ENCODE results near the gene GSTA1. TPM values are rescaled to one million over a fixed set of nuclear protein-coding genes. Genes with fewer than 3 reads are reported as not detected.
"Not testable (repeated sequence)": the region's sequence is repeated elsewhere in the genome, so short reads cannot be mapped to it uniquely, and the experiment has no call there.

GSTA1 gene
- polyA plus RNA-seq (2013, experiment 1 of 2; ENCODE audit: insufficient read length): 20.4 TPM
- polyA plus RNA-seq (2013, experiment 2 of 2; ENCODE audit: insufficient read length): 59.0 TPM

DNA sequence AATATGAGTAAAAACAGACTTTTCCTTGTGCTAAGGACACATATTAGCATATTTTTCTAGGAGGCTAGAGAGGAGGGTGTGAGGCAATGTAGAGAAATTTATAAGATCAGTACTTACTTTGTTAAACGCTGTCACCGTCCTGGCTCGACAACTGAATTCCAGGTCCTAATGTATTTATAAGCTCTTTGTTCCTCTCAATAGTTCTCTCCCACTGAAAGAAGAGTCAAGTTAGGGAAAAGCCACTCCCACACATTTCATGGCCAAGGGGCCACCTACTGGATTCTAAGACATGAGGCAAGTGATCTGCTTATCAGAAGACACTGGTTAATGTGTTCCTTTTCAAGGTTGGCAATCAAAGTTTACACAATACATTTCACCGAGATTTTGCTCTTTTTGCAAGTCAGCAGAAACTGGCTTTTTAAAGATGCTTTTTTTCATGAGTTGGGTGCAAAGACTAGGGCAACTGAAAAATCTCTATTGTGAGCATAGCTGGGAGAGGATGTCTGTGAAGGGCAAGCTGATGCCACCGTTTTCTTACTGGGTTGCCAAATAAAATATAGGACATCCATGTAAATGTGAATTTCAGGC, at the start of gene GSTA1:
GSTA1 (minus strand) TSS at position 149 of the 588 bp plus-strand sequence. CDS start 4,549 bp downstream, outside the sequence.
- not testable (repeated sequence) for DNase-seq

DNA sequence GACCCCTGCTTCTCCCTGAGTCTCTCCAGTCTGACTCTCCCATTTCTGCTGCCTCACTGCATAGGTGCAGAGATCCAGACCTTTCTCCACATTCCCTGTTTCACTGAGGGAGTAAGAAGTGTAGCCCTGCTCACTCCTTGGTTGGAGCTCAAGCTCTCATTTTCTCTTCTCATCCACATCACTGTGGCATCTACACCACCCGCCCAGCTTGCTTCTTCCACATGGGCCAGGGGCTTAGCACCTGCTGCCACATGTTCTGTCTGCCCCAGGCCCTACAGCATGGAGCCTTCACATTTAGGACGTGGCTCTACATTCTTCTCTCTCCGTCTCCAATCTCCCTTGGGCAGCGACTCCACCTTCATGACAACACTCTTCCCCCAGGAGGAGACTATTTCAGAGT, 45.5 kb upstream of the GSTA1 start:
- no peak for DNase-seq

DNA sequence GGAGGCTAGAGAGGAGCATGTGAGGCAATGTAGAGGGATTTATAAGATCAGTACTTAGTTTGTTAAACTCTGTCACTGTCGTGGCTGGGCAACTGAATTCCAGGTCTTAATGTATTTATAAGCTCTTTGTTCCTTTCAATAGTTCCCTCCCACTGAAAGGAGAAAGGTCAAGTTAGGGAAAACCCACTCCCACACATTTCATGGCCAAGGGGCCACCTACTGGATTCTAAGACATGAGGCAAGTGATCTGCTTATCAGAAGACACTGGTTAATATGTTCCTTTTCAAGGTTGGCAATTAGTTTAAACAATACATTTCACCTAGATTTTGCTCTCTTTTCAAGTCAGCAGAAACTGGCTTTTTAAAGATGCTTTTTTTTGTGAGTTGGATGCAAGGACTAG, 42.4 kb upstream of the GSTA1 start:
- DNase-seq: no peak

DNA sequence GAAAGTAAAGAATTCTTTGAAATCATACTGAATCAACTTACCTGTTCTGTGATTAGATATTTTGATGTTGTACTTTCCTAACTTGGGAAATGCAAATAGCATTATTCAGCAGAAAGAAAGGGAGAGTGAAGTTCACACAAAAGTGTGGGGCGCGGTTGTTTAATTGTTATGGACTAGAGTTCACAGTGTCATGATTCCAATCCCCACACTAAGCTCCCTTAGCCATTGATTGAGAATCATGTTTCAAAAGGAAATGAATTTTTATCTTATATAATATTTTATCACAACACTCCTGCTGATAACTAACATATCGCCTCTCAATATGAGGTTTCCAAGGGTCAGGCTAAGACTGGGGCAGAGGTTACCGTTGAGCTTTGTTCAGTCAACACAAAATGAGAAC, 40.0 kb upstream of the GSTA1 start:
- DNase-seq: no peak

DNA sequence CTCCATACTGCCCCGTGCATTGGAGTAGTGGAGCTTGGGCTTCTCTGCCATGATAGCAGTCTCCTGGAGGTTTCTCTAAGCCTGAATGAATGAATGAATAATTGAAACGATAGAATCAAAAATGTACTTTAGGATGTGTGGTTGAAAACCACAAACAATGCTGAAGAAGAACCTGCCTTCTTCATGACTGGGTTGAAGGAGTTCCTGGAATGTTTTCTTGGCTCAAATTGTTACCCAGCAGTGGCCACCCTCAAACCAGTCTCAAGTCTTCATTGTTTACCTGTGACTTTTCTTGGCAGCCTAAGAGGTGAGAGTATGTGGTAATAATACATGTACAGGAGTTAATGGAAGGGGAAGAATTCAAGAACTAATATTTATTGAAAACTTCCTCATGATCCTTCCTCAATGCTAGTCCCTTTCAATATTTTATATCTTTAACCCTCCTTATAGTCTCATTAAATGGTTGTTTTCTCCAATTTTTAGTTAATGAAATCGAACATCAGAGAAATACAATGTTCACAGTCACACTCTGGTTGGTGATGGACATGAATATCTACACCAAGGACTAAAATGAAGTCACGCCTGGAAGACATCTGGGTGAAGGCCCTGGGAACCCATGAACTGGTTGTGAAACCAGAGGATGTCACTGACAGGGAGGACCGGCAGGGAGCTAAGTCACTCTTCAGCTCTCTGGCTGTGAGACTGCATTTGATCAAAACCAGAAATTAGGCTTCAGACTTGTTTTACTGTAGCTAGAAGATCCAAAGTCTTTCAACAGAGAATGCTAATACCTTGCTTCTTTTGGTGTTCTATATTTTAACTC, 37.4 kb upstream of the GSTA1 start, which contains the start of gene GSTA5:
GSTA5 (minus strand) TSS at position 51 of the 823 bp plus-strand sequence.
- DNase-seq: peak; percentile 10

DNA sequence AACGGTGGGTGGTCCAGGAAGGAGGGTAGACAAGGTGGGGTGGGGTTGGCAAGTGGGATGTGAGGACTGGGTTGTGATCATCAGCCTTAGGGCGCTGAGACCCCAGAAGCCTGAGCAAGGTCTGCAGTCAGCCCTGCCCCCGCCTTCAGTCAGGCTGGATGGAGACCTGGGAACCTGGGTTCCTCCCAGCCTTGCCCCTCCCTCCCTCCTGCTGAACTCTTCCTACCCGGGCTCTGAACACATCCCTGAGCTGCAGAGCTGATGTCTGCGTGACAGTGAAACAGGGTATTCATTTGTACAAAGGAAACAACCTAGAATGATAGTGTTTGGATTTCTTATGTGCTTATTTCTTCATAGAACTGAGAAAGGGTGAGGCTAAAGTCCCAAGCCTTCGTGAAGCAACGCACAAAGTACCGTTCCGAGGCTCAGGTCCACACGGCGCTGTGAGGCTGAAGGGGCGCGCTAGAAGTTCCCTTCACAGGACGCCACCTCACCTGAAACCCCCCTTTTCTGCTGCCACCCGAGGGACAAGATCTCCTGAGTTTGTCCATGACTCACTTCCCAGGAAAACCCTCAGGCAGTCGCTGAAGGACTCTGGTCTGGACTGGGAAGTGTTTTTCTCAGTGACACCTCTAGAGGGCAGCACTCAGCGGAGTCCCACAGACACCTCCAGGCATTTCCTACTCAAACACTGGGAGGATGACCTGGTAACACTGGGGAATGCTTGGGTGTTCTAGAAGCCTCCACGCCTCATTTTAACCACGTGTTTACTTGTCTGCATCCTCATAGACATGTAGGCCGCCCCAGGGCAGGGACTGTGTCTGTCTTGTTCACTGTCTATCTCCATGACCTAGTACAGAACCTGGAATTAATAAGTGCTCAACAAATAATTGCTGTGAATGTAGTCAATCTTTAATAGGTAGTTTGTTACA, 35.8 kb upstream of the GSTA1 start:
- DNase-seq: peak; percentile 71

DNA sequence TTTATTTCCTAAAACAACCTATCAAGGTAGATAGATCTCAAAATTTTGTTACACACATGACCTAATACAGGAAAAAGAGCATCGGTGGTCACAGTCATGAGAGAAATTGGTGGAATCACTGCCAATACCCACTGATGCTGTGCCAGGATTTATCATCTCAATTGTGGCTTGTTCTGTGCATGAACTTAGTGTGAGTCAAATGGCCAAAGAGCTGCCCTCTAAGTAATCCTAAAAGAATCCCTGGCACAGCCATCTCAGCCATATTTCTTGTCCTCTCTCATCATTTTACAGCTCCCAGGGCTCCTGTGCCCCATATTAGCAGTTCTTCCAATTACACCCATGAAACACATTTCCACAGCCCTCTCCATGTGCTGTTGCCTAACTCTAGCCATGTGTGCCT, 30.9 kb upstream of the GSTA1 start:
- peak; percentile 16 for DNase-seq

DNA sequence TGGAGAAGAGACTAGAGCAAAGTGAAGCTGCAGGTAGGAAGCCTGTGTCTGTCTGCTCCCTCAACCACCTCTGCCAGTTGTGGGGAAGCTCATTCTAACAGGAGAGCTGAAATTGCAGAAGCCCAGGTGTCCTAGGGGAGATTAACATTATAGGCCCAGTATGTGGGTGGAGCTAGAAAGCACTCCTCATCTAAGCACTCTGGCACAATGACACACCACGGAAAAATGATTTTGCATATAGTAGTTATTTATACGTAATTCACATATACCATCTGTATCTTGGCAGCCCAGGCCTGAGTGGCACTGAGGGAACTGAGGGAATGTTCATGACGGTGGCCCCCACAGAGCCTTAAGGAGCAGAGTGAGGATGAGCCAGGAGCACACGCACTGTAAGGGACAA, 27.3 kb upstream of the GSTA1 start:
- DNase-seq: not testable (repeated sequence)

DNA sequence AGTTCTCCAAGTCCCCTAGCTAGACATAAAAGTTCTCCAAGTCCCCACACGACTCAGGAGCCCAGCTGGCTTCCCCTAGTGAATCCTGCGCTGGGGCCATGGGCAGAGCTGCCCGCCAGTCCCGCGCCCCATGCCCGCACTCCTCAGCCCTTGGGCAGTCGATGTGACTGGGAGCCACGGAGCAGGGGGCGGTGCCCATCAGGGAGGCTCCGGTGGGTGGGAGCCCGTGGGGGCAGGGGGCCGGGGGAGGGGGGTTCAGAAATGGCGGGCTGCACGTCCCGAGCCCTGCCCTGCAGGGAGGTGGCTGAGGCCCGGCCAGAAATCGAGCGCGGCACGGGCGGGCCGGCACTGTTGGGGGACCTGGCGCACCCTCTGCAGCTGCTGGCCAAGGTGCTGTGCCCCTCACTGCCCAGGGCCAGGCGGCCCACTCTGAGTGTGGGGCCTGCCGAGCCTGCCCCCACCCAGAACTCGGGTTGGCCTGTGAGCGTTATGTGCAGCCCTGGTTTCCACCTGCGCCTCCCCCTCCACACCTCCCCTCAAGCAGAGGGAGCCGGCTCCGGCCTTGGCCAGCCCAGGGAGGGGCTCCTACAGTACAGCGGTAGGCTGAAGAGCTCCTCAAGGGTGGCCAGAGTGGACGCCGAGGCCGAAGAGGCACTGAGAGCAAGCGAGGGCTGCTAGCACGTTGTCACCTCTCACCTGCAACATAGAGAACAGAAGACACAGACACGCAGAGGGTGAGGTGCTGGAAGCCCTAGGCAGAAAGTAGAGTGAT, 25.6 kb upstream of the GSTA1 start:
- DNase-seq: no peak

DNA sequence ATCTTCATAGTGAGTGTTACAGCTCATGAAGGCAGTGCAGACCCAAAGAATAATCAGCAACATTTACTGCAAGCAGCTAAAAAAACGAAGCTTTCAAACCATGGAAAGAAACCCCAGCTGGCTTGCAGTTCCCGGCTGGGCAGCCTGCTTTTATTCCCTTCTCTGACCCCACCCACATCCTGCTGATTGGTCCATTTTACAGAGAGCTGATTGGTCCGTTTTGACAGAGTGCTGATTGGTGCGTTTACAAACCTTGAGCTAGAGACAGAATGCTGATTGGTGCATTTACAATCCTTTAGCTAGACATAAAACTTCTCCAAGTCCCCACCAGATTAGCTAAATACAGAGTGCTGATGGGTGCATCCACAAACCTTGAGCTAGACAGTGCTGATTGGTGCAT, 25.0 kb upstream of the GSTA1 start:
- DNase-seq: not testable (repeated sequence)

DNA sequence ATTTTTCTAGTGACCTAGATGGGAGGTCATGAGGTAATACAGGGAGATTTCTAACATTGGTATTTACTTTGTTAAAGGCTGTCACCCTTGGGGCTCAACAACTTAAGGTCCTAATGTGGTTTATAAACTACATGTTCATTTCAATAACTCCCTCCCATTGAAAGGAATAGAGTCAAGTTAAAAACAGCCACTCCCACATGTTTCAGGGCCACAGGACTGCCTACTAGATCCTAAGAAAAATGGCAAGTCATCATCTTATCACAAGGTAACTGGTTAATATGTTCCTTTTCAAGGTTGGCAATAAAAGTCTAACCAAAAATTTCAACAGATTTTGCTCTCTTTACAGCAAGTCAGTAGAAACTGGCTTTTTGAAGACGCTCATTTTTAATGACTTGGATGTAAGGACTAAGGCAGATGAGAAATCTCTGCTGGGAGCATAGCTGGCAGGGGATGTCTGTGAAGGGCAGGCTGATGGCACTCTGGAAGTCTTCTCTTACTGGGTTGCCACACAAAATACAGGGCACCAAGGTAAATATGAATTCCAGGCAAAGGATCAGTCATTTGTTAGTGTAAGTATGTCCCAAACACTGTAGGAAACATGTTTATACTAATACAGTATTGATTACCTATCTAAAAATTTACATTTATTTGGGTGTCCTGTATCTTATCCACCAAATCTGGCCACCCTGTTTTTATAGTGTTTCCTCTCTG, 23.6 kb upstream of the GSTA1 start:
- DNase-seq: not testable (repeated sequence)

DNA sequence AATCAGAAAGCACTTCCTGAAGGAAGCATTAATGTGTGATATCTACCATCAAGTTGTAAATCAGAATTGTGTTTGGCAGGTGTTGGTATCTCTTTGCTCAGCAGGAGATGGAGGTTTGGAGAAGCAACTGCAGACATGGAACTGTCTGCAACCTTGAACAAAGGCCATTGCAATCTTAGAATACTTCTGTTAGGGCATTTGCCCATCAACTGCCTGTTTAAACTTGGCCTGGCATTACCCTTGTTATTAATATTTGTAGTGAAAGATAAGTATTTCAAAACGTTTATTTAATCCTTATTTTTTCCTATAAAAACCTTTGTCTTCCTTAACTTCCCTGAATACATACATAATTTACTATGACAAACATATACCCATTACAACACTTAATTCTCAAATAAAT, 22.9 kb upstream of the GSTA1 start:
- no peak for DNase-seq

DNA sequence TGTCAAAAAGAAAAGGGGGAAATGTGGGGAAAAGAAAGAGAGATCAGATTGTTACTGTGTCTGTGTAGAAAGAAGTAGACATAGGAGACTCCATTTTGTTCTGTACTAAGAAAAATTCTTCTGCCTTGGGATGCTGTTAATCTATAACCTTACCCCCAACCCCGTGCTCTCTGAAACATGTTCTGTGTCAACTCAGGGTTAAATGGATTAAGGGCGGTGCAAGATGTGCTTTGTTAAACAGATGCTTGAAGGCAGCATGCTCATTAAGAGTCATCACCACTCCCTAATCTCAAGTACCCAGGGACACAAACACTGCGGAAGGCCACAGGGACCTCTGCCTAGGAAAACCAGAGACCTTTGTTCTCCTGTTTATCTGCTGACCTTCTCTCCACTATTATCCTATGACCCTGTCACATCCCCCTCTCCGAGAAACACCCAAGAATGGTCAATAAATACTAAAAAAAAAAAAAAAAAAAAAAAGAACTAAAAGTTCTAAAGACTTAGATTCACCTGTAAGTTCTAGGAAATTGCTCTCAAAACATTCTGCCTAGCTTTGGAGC, 22.4 kb upstream of the GSTA1 start:
- not testable (repeated sequence) for DNase-seq

DNA sequence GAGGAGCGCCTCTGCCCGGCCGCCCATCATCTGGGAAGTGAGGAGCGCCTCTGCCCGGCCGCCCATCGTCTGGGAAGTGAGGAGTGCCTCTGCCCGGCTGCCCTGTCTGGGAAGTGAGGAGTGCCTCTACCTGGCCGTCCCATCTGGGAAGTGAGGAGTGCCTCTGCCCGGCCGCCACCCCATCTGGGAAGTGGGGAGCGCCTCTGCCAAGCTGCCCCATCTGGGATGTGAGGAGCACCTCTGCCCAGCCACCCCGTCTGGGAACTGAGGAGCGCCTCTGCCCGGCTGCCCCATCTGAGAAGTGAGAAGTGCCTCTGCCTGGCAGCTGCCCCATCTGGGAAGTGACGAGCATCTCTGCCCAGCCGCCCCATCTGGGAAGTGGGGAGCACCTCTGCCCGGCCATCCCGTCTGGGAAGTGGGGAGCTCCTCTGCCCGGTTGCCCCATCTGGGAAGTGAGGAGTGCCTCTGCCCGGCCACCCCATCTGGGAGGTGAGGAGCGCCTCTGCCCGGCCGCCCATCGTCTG, 21.7 kb upstream of the GSTA1 start:
- not testable (repeated sequence) for DNase-seq

DNA sequence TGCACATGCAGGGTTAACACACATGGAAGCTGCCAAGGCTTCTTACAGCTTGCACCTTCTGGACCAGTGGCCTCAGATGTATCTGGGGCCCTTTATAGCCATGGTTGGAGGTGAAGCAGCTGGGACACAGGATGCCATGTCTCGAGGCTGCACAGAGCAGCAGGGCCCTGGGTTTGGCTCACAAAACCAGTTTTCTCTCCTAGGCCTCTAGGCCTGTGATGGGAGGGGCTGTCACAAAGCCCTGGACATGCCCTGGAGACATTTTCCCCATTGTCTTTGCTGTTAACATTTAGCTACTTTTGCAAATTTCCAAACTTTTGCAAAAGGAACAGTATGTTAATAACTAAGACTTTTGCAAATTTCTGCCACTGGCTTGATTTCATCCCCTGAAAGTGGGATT, 18.2 kb upstream of the GSTA1 start:
- no peak for DNase-seq

DNA sequence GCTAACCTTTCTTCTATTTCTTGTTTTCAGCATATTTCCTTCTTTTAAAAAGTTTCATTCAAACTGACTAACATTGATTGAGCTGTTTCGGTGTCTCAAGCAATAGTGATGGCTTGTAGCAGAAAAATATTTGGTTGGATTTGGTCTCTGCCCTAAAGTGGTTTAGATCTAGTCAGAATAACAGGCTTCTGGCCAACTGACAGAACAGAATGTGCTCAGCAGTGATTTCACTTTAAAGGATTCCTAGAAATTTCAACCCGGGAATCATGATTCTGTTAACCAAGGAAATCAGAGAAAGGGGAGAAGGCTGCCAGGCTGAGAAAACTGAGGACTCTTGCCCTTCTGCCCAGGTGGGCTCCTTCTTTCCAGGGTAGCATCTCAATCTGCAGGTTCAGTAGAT, 16.6 kb upstream of the GSTA1 start:
- peak; percentile 71 for DNase-seq

DNA sequence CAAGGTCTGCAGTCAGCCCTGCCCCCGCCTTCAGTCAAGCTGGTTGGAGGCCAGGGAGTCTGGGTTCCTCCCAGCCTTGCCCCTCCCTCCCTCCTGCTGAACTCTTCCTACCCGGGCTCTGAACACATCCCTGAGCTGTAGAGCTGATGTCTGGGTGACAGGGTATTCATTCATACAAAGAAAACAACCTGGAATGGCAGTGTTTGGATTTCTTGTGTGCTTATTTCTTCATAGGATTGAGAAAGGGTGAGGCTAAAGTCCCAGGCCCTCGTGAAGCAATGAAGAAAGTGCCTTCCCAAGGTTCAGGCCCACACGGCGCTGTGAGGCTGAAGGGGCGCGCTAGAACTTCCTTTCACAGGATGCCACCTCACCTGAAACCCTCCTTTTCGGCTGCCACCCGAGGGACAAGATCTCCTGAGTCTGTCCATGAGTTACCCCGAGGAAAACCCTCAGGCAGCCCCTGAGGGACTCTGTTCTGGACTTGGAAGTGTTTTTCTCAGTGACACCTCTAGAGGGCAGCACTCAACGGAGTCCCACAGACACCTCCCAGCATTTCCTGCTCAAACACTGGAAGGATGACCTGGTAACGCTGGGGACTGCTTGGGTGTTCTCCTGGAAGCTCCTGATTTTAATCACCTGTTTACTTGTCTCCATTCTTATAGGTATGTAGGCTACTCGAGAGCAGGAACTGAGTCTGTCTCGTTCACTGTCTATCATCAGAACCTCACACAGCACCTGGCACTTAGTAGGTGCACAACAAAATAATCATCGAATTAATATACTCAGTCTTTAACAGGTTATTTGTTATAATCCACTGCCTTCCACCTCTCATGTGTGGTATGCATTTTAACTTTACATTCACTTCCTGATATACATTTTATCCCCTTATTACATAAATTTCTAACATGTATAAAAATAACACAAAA, 11.8 kb upstream of the GSTA1 start:
- DNase-seq: peak; percentile 67

DNA sequence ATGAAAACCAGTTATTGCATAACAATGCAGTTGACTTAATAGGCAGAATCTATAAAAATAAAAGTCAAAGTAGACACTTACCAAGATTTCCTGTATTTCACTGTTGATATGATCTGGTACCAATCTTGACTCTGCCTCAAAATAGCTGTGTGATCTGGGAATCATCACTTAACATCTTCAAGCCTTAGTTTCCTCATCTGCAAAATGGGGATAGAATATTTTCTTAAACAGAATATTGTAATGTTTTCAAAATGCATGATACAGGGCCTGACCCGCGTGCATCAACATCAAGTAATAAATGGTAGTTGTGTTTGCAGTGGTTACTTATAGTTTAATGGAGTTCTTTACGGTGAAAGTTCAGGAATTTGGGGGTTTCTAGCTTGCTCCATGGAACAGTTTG, 10.9 kb upstream of the GSTA1 start:
- not testable (repeated sequence) for DNase-seq

DNA sequence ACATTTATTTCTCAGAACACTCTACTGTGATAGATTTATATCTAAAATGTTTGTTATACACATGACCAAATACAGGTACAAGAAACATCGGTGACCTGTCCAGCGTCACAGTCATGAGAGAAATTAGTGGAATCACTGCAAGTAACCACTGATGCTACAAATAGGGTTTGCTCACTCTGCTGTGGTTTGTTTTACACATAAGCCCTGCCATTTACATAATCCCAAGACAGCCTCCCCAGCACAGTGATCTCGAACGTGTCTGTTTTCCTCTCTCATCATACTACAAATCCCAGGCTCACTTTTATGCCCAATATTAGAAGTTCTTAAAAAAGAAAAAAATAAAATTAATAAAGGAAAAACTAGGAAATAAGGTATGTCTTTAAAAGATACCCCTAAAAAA, 6.2 kb upstream of the GSTA1 start:
- DNase-seq: not testable (repeated sequence)

DNA sequence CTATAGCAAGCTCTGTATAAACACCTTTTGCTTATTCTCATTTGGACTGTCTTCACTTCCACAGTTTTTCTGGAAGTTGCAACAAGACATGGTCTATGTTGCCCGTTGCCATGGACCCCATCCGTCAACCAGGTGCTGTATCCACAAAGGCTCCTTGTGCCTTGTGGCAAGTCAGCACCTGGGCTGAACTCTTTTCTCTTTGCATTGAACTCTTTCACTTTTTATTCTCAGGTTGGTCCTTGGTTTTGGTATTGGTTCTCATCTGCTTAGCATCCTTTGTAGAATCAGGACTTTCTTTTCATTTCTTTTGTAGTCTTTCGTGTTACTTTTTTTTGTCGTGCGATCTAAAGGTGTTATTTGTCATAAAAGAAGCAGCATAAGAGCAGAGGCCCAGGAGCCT, 5.0 kb upstream of the GSTA1 start:
- DNase-seq: no peak

Measured in fibroblast of skin of back (primary cell).